Measurements from ENCODE around the gene EFEMP1.

- TF ChIP-seq CTCF (IDR thresholded peaks at IDR 0.05) (peak in 4 of 6 experiments; percentile 28 to 52 (median 44)), POLR2AphosphoS5 (IDR thresholded peaks at IDR 0.05) (no peak), POLR2A (IDR thresholded peaks at IDR 0.05) (no peak), EP300 (IDR thresholded peaks at IDR 0.05) (no peak)
Measured at GRCh38 chr2:55961318-55961911, 37.8 kb upstream of the EFEMP1 start.

Measured in upper lobe of left lung (tissue), 4 donors.